Suprapubic skin (tissue), 3 donors: ENCODE results near the gene HLA-DPB1.

Experiments used
- POLR2AphosphoS5 ChIP-seq, 3 donors: sonication (generic); formaldehyde crosslinking; IDR thresholded peaks; one replicate each; pipeline ENCODE4 v1.6.1; 2017; ENCODE audit warnings: antibody characterized with exemption in 3 of 3
- TF ChIP-seq, protein P1 (sequence below), 2 donors: fragments of 200-600 bp in 1 of 2; fragments of 450-650 bp in 1 of 2; sonication (generic) in 1 of 2; IDR thresholded peaks; one replicate each; pipeline ENCODE4 v1.5.1; 2016 to 2019; ENCODE audit warnings: antibody characterized with exemption in 2 of 2, mild to moderate bottlenecking in 1 of 2, moderate library complexity in 1 of 2

DNA sequence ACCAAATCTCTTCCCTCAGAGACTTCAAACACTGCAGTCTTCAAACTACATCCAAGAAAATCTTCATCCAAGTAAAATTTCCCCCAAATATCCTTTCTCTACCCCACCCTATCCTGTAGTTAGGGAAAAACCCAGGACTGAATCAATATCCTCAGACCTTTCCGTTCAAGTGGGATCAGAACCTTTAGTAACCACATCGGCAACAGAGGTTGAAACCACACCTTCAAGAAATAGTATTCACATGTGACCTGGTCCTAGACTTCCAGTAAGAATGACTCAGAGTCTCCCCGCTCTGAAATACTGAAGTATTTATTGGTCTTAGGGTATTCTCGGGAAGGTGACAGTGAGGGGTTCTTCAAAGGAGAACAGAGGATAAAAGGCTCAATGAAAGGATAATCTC is 11.1 kb upstream of the HLA-DPB1 start:
- TF ChIP-seq, protein P1, sequence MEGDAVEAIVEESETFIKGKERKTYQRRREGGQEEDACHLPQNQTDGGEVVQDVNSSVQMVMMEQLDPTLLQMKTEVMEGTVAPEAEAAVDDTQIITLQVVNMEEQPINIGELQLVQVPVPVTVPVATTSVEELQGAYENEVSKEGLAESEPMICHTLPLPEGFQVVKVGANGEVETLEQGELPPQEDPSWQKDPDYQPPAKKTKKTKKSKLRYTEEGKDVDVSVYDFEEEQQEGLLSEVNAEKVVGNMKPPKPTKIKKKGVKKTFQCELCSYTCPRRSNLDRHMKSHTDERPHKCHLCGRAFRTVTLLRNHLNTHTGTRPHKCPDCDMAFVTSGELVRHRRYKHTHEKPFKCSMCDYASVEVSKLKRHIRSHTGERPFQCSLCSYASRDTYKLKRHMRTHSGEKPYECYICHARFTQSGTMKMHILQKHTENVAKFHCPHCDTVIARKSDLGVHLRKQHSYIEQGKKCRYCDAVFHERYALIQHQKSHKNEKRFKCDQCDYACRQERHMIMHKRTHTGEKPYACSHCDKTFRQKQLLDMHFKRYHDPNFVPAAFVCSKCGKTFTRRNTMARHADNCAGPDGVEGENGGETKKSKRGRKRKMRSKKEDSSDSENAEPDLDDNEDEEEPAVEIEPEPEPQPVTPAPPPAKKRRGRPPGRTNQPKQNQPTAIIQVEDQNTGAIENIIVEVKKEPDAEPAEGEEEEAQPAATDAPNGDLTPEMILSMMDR (IDR thresholded peaks at IDR 0.05): no peak
- TF ChIP-seq POLR2AphosphoS5 (IDR thresholded peaks at IDR 0.05): no peak
